K562 (cell line): ENCODE results near the gene HLA-B. TPM values are rescaled to one million over a fixed set of nuclear protein-coding genes. Genes with fewer than 3 reads are reported as not detected.

ENCODE experiments used
- AFF1 ChIP-seq, 2 experiments: fragments of 450-650 bp; IDR thresholded peaks; 2 replicates each; pipeline ENCODE4 v1.6.1; 2018; ENCODE audit warnings: mild to moderate bottlenecking in 2 of 2, low read depth in 1 of 2; ENCODE audit not compliant: partially characterized antibody in 2 of 2
- ATF1 ChIP-seq, 2 experiments: fragments of 450-650 bp in 1 of 2; IDR thresholded peaks; 2 replicates each; pipeline ENCODE4 v1.6.1; 2016; ENCODE audit warnings: missing compliant biosample characterization in 1 of 2, missing genetic modification characterization in 1 of 2
- BRD9 ChIP-seq: fragments of 450-650 bp; IDR thresholded peaks from 2 replicates; pipeline ENCODE4 v1.6.1; 2018; ENCODE audit warnings: low read depth; ENCODE audit not compliant: partially characterized antibody
- EGR1 ChIP-seq: fragments of 450-650 bp; conservative IDR thresholded peaks from 2 replicates; pipeline ENCODE4 v1.6.1; 2017; ENCODE audit warnings: mild to moderate bottlenecking
- EP300 ChIP-seq: IDR thresholded peaks from 2 replicates; pipeline ENCODE4 v1.6.1; 2012; ENCODE audit warnings: low read length, improper control_type of control experiment
- HMGN3 ChIP-seq: IDR thresholded peaks from 2 replicates; pipeline ENCODE4 v1.6.1; 2011; ENCODE audit warnings: borderline replicate concordance, low read depth, mild to moderate bottlenecking, mixed read lengths, low read length; ENCODE audit not compliant: insufficient read length; ENCODE audit errors: extremely low read depth
- JUNB ChIP-seq: fragments of 450-650 bp; formaldehyde crosslinking; conservative IDR thresholded peaks from 2 replicates; pipeline ENCODE4 v1.4.0; 2020; ENCODE audit warnings: mild to moderate bottlenecking
- MAFF ChIP-seq: IDR thresholded peaks from 2 replicates; pipeline ENCODE4 v1.6.1; 2012; ENCODE audit warnings: low read length, improper control_type of control experiment
- MYC ChIP-seq, 2 experiments: fragments of 250-450 bp in 1 of 2; sonication (Bioruptor Pico) in 1 of 2; IDR thresholded peaks; 2 replicates each; pipeline versions ENCODE4 v1.5.1 to v1.6.1; 2012 to 2021; ENCODE audit warnings: low read depth in 2 of 2, borderline replicate concordance in 1 of 2, improper control_type of control experiment in 1 of 2, low read length in 1 of 2, mild to moderate bottlenecking in 1 of 2, moderate library complexity in 1 of 2
- PML ChIP-seq: IDR thresholded peaks from 2 replicates; pipeline ENCODE4 v1.6.1; 2012; ENCODE audit warnings: low read length, inconsistent platforms
- POLR2A ChIP-seq: fragments of 450-650 bp; conservative IDR thresholded peaks from 2 replicates; pipeline ENCODE4 v1.6.1; 2016
- PRMT5 ChIP-seq: sonication (generic); formaldehyde crosslinking; IDR thresholded peaks from 2 replicates; pipeline ENCODE4 v1.5.0; 2020; ENCODE audit warnings: missing genetic modification reagents
- RBM39 ChIP-seq: fragments of 200-400 bp; formaldehyde crosslinking; optimal IDR thresholded peaks from 2 replicates; pipeline ENCODE3; 2018; ENCODE audit warnings: low read depth, low read length
- RNF2 ChIP-seq: sonication (generic); IDR thresholded peaks from 2 replicates; pipeline ENCODE4 v1.6.1; 2016
- SNIP1 ChIP-seq: fragments of 450-650 bp; IDR thresholded peaks from 2 replicates; pipeline ENCODE4 v1.7.1; 2017; ENCODE audit warnings: low read depth, mild to moderate bottlenecking
- ZNF24 ChIP-seq: fragments of 450-650 bp; IDR thresholded peaks from 2 replicates; pipeline ENCODE4 v1.6.1; 2016
- ZNF57 ChIP-seq: fragments of 450-650 bp; formaldehyde crosslinking; IDR thresholded peaks from 2 replicates; pipeline ENCODE4 v1.4.0; 2020; ENCODE audit warnings: mild to moderate bottlenecking, moderate library complexity
- ZNF584 ChIP-seq: fragments of 200-800 bp; sonication (Bioruptor generic); IDR thresholded peaks from 2 replicates; pipeline ENCODE4 v1.6.1; 2016; ENCODE audit warnings: low read depth, mild to moderate bottlenecking, missing genetic modification characterization, missing compliant biosample characterization
- ZNF75A ChIP-seq: fragments of 450-650 bp; formaldehyde crosslinking; IDR thresholded peaks from 2 replicates; pipeline ENCODE4 v1.4.0; 2020; ENCODE audit warnings: mild to moderate bottlenecking
- ZNF778 ChIP-seq: fragments of 450-650 bp; formaldehyde crosslinking; IDR thresholded peaks from 2 replicates; pipeline ENCODE4 v1.4.0; 2020; ENCODE audit warnings: mild to moderate bottlenecking, moderate library complexity
- ZNF785 ChIP-seq: fragments of 250-450 bp; sonication (Bioruptor Pico); IDR thresholded peaks from 2 replicates; pipeline ENCODE4 v1.4.0; 2020; ENCODE audit warnings: mild to moderate bottlenecking
- polyA plus RNA-seq, 8 experiments: library from polyadenylated mRNA; depleted of rRNA in 4 of 8; stranded (reverse) in 5 of 8; unstranded in 3 of 8; fragments of >200 nt; fragmentation: Nextera tagmentation in 2 of 8; fragmentation: Illumina TruSeq in 1 of 8; extraction: Ambion mirVana in 2 of 8; extraction: Trizol in 1 of 8; gene quantifications; 2 replicates each; pipeline versions ENCODE4 v1.2.1 to v1.2.3, GENCODE V29; 2011 to 2014; ENCODE audit warnings: inconsistent platforms in 1 of 8, missing spikeins in 1 of 8
- total RNA-seq, 7 experiments: library from RNA; depleted of rRNA in 6 of 7; stranded (reverse); fragments of >200 nt in 6 of 7; fragmentation: Illumina TruSeq in 2 of 7; extraction: Trizol in 2 of 7; gene quantifications; 2 replicates each; pipeline versions ENCODE4 v1.2.1 to v1.2.3, GENCODE V29; 2011 to 2021; ENCODE audit warnings: low replicate concordance in 1 of 7
- TF ChIP-seq, protein P1 (sequence below): fragments of 450-650 bp; IDR thresholded peaks from 2 replicates; pipeline ENCODE4 v1.6.1; 2017; ENCODE audit warnings: antibody characterized with exemption, mild to moderate bottlenecking

The HLA-B gene
- total and polyA plus RNA-seq, 9 of the 15 experiments (the other 6 are each of a cell fraction or from before 2014, with no cell fraction given): 0.07 to 9.7 (median 0.65) TPM; not detected in 2

- TF ChIP-seq MYC (IDR thresholded peaks at IDR 0.05; ENCODE audit: low read depth, low read length) (0 out of 2 replicates have a peak, but pooled peaks have one; percentile 35), MYC (CRISPR knock-in tag; IDR thresholded peaks at IDR 0.05; ENCODE audit: borderline replicate concordance, low read depth) (no peak), SNIP1 (no peak), AFF1 (IDR thresholded peaks at IDR 0.05; ENCODE audit: low read depth in 1 of 2, partially characterized antibody in 2 of 2) (no peak), MAFF (no peak), ZNF584 (CRISPR knock-in tag) (peak; percentile 88), ZNF57 (CRISPR knock-in tag) (no peak), EP300 (peak; percentile 18; the same call in 1 of the 2 replicates), ATF1 (CRISPR knock-in tag; IDR thresholded peaks at IDR 0.05) (no peak), ATF1 (tag; IDR thresholded peaks at IDR 0.05) (0 out of 2 replicates have a peak, but pooled peaks have one; percentile 15), POLR2A (no peak), ZNF24 (no peak), PRMT5 (CRISPR knock-in tag) (no peak), JUNB (CRISPR knock-in tag) (no peak), RNF2 (no peak), BRD9 (no peak), PML (no peak), ZNF75A (CRISPR knock-in tag) (no peak), HMGN3 (no peak), ZNF785 (CRISPR knock-in tag) (no peak), ZNF778 (CRISPR knock-in tag) (no peak), EGR1 (no peak), RBM39 (no peak)
- TF ChIP-seq, protein P1, sequence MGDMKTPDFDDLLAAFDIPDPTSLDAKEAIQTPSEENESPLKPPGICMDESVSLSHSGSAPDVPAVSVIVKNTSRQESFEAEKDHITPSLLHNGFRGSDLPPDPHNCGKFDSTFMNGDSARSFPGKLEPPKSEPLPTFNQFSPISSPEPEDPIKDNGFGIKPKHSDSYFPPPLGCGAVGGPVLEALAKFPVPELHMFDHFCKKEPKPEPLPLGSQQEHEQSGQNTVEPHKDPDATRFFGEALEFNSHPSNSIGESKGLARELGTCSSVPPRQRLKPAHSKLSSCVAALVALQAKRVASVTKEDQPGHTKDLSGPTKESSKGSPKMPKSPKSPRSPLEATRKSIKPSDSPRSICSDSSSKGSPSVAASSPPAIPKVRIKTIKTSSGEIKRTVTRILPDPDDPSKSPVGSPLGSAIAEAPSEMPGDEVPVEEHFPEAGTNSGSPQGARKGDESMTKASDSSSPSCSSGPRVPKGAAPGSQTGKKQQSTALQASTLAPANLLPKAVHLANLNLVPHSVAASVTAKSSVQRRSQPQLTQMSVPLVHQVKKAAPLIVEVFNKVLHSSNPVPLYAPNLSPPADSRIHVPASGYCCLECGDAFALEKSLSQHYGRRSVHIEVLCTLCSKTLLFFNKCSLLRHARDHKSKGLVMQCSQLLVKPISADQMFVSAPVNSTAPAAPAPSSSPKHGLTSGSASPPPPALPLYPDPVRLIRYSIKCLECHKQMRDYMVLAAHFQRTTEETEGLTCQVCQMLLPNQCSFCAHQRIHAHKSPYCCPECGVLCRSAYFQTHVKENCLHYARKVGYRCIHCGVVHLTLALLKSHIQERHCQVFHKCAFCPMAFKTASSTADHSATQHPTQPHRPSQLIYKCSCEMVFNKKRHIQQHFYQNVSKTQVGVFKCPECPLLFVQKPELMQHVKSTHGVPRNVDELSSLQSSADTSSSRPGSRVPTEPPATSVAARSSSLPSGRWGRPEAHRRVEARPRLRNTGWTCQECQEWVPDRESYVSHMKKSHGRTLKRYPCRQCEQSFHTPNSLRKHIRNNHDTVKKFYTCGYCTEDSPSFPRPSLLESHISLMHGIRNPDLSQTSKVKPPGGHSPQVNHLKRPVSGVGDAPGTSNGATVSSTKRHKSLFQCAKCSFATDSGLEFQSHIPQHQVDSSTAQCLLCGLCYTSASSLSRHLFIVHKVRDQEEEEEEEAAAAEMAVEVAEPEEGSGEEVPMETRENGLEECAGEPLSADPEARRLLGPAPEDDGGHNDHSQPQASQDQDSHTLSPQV: peak; percentile 90
Observed at GRCh38 chr6:31396422-31397152, 39.6 kb upstream of the HLA-B start (continued).
